Cardiac fibroblast (primary cell): ENCODE measurements around the gene RPS6KA5.

Experiments
- DNase-seq, 2 donors: peaks; one replicate each; pipeline versions ENCODE4 v3.0.0 to v3.0.0-alpha.2; 2010; ENCODE audit warnings: low read depth in 2 of 2
- H3K4me3 ChIP-seq, 2 donors: replicated peaks in 1 of 2; 1 replicate in 1 of 2; 2 replicates in 1 of 2; pipeline ENCODE4 v1.5.1; 2011; ENCODE audit warnings: low read depth in 2 of 2, low read length in 2 of 2, mild to moderate bottlenecking in 2 of 2, moderate library complexity in 1 of 2
- CTCF ChIP-seq: IDR thresholded peaks from one replicate; pipeline ENCODE4 v1.5.1; 2011; ENCODE audit warnings: low read depth, mild to moderate bottlenecking, low read length, inconsistent platforms

RPS6KA5 gene

GRCh38 chr14:91084516-91084915, 24.1 kb upstream of the RPS6KA5 start:
- DNase-seq, result no peak
- no peak overlapping the region for H3K4me3 ChIP-seq
- no peak for TF ChIP-seq CTCF

GRCh38 chr14:91082282-91082681, 21.8 kb upstream of the RPS6KA5 start:
- no peak for TF ChIP-seq CTCF

GRCh38 chr14:91080071-91080470, 19.6 kb upstream of the RPS6KA5 start:
- TF ChIP-seq CTCF, result no peak
- no peak overlapping the region for H3K4me3 ChIP-seq
- no peak for DNase-seq

More at GRCh38 chr14:91082282-91082681, 21.8 kb upstream of the RPS6KA5 start:
- peak in 1 of 2 donors; percentile 7 for DNase-seq
- H3K4me3 ChIP-seq, result no peak overlapping the region

- no peak for DNase-seq
- no peak for TF ChIP-seq CTCF
- H3K4me3 ChIP-seq, result no peak overlapping the region
These were observed 17.8 kb upstream of the RPS6KA5 start for GRCh38 chr14:91078095-91078737.

- DNase-seq, result no peak
- H3K4me3 ChIP-seq, result no peak overlapping the region
- no peak for TF ChIP-seq CTCF
These were observed 15.1 kb upstream of the RPS6KA5 start for GRCh38 chr14:91075553-91075952.

GRCh38 chr14:91070572-91070971, 10.1 kb upstream of the RPS6KA5 start:
- TF ChIP-seq CTCF, result no peak
- H3K4me3 ChIP-seq, result no peak overlapping the region
- DNase-seq, result no peak

- no peak overlapping the region for H3K4me3 ChIP-seq
- TF ChIP-seq CTCF, result no peak
- DNase-seq, result no peak
These were observed 8.2 kb upstream of the RPS6KA5 start for GRCh38 chr14:91068642-91069041.
